Measurements from ENCODE around the gene RANBP9.

RANBP9 gene

GRCh38 chr6:13700232-13700631 lies 11.4 kb downstream of the RANBP9 start:
- peaks cover 12% of the 10 kb centered on the region for H3K36me3 ChIP-seq
- TF ChIP-seq CTCF (IDR thresholded peaks at IDR 0.05; ENCODE audit: low read depth, low read length), result no peak
- no peak overlapping the region for H3K27ac ChIP-seq
- no peak overlapping the region for H3K4me3 ChIP-seq (ENCODE audit: low read depth, low read length)
- H3K27me3 ChIP-seq (ENCODE audit: insufficient read depth, low read depth, severe bottlenecking), result no peaks in the 10 kb centered on the region
- no peaks in the 10 kb centered on the region for H3K9me3 ChIP-seq (ENCODE audit: severe bottlenecking)
- DNase-seq, result no peak

- no peak overlapping the region for H3K27ac ChIP-seq
- no peak for DNase-seq
- TF ChIP-seq CTCF (IDR thresholded peaks at IDR 0.05; ENCODE audit: low read depth, low read length), result no peak
- no peaks in the 10 kb centered on the region for H3K27me3 ChIP-seq (ENCODE audit: insufficient read depth, low read depth, severe bottlenecking)
- H3K4me3 ChIP-seq (ENCODE audit: low read depth, low read length), result no peak overlapping the region
- no peaks in the 10 kb centered on the region for H3K9me3 ChIP-seq (ENCODE audit: severe bottlenecking)
- H3K36me3 ChIP-seq, result peaks cover 12% of the 10 kb centered on the region
These were observed 12.9 kb downstream of the RANBP9 start for GRCh38 chr6:13698715-13699114.

- peaks cover 14% of the 10 kb centered on the region for H3K36me3 ChIP-seq
- H3K27ac ChIP-seq, result no peak overlapping the region
- no peak for DNase-seq
- H3K27me3 ChIP-seq (ENCODE audit: insufficient read depth, low read depth, severe bottlenecking), result no peaks in the 10 kb centered on the region
- TF ChIP-seq CTCF (IDR thresholded peaks at IDR 0.05; ENCODE audit: low read depth, low read length), result no peak
- no peaks in the 10 kb centered on the region for H3K9me3 ChIP-seq (ENCODE audit: severe bottlenecking)
- no peak overlapping the region for H3K4me3 ChIP-seq (ENCODE audit: low read depth, low read length)
These were observed 13.8 kb downstream of the RANBP9 start for GRCh38 chr6:13697857-13698256.

GRCh38 chr6:13696226-13696625 lies 15.4 kb downstream of the RANBP9 start:
- Histone ChIP-seq H3K9me3 (ENCODE audit: severe bottlenecking) (no peaks in the 10 kb centered on the region), H3K36me3 (peaks cover 27% of the 10 kb centered on the region), H3K27me3 (ENCODE audit: insufficient read depth, low read depth, severe bottlenecking) (no peaks in the 10 kb centered on the region), H3K4me3 (ENCODE audit: low read depth, low read length) (no peak overlapping the region), H3K27ac (no peak overlapping the region)
- no peak for TF ChIP-seq CTCF (IDR thresholded peaks at IDR 0.05; ENCODE audit: low read depth, low read length)
- DNase-seq, result no peak

- no peak for TF ChIP-seq CTCF (IDR thresholded peaks at IDR 0.05; ENCODE audit: low read depth, low read length)
- DNase-seq, result no peak
- peaks cover 33% of the 10 kb centered on the region for H3K36me3 ChIP-seq
- H3K27me3 ChIP-seq (ENCODE audit: insufficient read depth, low read depth, severe bottlenecking), result no peaks in the 10 kb centered on the region
- H3K27ac ChIP-seq, result no peak overlapping the region
- H3K9me3 ChIP-seq (ENCODE audit: severe bottlenecking), result no peaks in the 10 kb centered on the region
- no peak overlapping the region for H3K4me3 ChIP-seq (ENCODE audit: low read depth, low read length)
These were observed 16.4 kb downstream of the RANBP9 start for GRCh38 chr6:13695252-13695651.

GRCh38 chr6:13694562-13694961 lies 17.1 kb downstream of the RANBP9 start:
- Histone ChIP-seq H3K36me3 (peaks cover 40% of the 10 kb centered on the region), H3K4me3 (ENCODE audit: low read depth, low read length) (no peak overlapping the region), H3K27me3 (ENCODE audit: insufficient read depth, low read depth, severe bottlenecking) (no peaks in the 10 kb centered on the region), H3K9me3 (ENCODE audit: severe bottlenecking) (no peaks in the 10 kb centered on the region), H3K27ac (no peak overlapping the region)
- no peak for DNase-seq
- no peak for TF ChIP-seq CTCF (IDR thresholded peaks at IDR 0.05; ENCODE audit: low read depth, low read length)

Measured in WERI-Rb-1 (cell line).